Activated CD4-positive, alpha-beta T cell treated with anti-CD3 and anti-CD28 coated beads, Interleukin-2, Interleukin-6, amounts not matched to agents 100 ng/mL and 50 ng/mL, durations not matched to agents 16 hours and 8 hours (primary cell): ENCODE results near the gene GPR17.

ENCODE experiments used
- DNase-seq: peaks from one replicate; pipeline ENCODE4 v3.0.0-alpha.2; 2020

The GPR17 gene

GRCh38 chr2:127643439-127644065 lies 2.4 kb upstream of the GPR17 start:
- DNase-seq = no peak

GRCh38 chr2:127644066-127645025 lies 1.6 kb upstream of the GPR17 start:
- no peak for DNase-seq

- no peak for DNase-seq
These were observed 943 bp upstream of the GPR17 start for GRCh38 chr2:127645026-127645394.

GRCh38 chr2:127646487-127647241 lies 711 bp downstream of the GPR17 start:
- DNase-seq = no peak

GRCh38 chr2:127647242-127648190 lies 1.6 kb downstream of the GPR17 start:
- no peak for DNase-seq

- no peak for DNase-seq
These were observed 2.4 kb downstream of the GPR17 start for GRCh38 chr2:127648321-127648720.

- DNase-seq = no peak
These were observed 3.2 kb downstream of the GPR17 start for GRCh38 chr2:127649100-127649611.

GRCh38 chr2:127649684-127650040 lies 3.7 kb downstream of the GPR17 start:
- DNase-seq = peak; percentile 88

GRCh38 chr2:127650041-127650784 lies 4.3 kb downstream of the GPR17 start:
- DNase-seq = no peak

- DNase-seq = no peak
These were observed 4.9 kb downstream of the GPR17 start for GRCh38 chr2:127650785-127651380.

- no peak for DNase-seq
These were observed 5.4 kb downstream of the GPR17 start for GRCh38 chr2:127651381-127651809.

GRCh38 chr2:127651971-127652550 lies 6.1 kb downstream of the GPR17 start:
- no peak for DNase-seq

GRCh38 chr2:127652786-127653357 lies 6.9 kb downstream of the GPR17 start:
- no peak for DNase-seq

GRCh38 chr2:127653421-127654083 lies 7.6 kb downstream of the GPR17 start:
- DNase-seq = no peak

- DNase-seq = no peak
These were observed 8.3 kb downstream of the GPR17 start for GRCh38 chr2:127654084-127654837.

- DNase-seq = no peak
These were observed 8.9 kb downstream of the GPR17 start for GRCh38 chr2:127654838-127655175.

- no peak for DNase-seq
These were observed 9.5 kb downstream of the GPR17 start for GRCh38 chr2:127655209-127656073.
